PC-9 (cell line): Measurements from ENCODE around the gene TCN1.

Experiments used
- EZH2 ChIP-seq: fragments of 200-600 bp; sonication (generic); IDR thresholded peaks from 2 replicates; pipeline ENCODE4 v1.8.0; 2017; ENCODE audit warnings: antibody characterized with exemption, low read depth
- TF ChIP-seq, protein P1 (sequence below): fragments of 200-600 bp; sonication (generic); conservative IDR thresholded peaks from 2 replicates; pipeline ENCODE4 v1.6.1; 2017; ENCODE audit warnings: mixed run types, antibody characterized with exemption, mild to moderate bottlenecking, moderate library complexity

DNA sequence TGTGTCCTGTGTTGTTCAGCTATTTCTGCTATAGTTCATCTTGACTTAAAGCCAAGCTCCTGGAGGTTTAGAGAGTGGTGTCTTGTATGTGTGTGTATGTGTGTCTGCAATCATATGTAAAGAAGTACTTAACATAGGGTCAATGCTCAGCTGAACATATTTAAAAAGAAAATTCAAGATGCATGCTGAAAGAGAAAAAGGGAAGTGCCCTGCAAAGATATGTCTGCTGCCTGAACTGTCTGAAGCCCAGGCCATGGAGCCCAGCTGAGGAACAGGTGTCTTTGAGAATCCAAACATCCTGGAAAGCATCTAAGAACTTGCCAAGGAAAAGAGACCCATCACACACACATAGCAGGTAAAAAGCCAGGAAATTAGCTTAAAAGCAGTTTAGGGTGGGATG, 6.6 kb downstream of the TCN1 start:
- TF ChIP-seq, protein P1, sequence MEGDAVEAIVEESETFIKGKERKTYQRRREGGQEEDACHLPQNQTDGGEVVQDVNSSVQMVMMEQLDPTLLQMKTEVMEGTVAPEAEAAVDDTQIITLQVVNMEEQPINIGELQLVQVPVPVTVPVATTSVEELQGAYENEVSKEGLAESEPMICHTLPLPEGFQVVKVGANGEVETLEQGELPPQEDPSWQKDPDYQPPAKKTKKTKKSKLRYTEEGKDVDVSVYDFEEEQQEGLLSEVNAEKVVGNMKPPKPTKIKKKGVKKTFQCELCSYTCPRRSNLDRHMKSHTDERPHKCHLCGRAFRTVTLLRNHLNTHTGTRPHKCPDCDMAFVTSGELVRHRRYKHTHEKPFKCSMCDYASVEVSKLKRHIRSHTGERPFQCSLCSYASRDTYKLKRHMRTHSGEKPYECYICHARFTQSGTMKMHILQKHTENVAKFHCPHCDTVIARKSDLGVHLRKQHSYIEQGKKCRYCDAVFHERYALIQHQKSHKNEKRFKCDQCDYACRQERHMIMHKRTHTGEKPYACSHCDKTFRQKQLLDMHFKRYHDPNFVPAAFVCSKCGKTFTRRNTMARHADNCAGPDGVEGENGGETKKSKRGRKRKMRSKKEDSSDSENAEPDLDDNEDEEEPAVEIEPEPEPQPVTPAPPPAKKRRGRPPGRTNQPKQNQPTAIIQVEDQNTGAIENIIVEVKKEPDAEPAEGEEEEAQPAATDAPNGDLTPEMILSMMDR: no peak
- no peak for TF ChIP-seq EZH2
